KG1 (cell line): ENCODE measurements around the gene PARP3.
"Not testable (repeated sequence)": the region's sequence is repeated elsewhere in the genome, so short reads cannot be mapped to it uniquely, and the experiment has no call there.

Experiments used
- DNase-seq: peaks from one replicate; lab custom pipeline; 2025; lab: John Stamatoyannopoulos, UW

PARP3 gene

GRCh38 chr3:51941798-51942602 is at the start of gene PARP3, which contains the start of gene RRP9:
Gene PARP3, plus strand, starts transcription at chr3:51942363. Its CDS starts 993 bp downstream, at chr3:51943356.
Gene RRP9, minus strand, starts transcription at chr3:51941904. Its CDS starts 37 bp downstream, at chr3:51941867.
- peak; percentile 99 for DNase-seq

- DNase-seq: no peak
These were observed 47.8 kb upstream of the PARP3 start for GRCh38 chr3:51894391-51894790.

- no peak for DNase-seq
These were observed 47.2 kb upstream of the PARP3 start for GRCh38 chr3:51894939-51895338.

- DNase-seq: no peak
These were observed 45.4 kb upstream of the PARP3 start for GRCh38 chr3:51896607-51897305.

- no peak for DNase-seq
These were observed 44.8 kb upstream of the PARP3 start for GRCh38 chr3:51897391-51897790.

- DNase-seq: not testable (repeated sequence)
These were observed 42.1 kb upstream of the PARP3 start for GRCh38 chr3:51900043-51900442.

GRCh38 chr3:51902361-51902760 is 39.8 kb upstream of the PARP3 start:
- DNase-seq: not testable (repeated sequence)

GRCh38 chr3:51904034-51904823 is 37.9 kb upstream of the PARP3 start:
- no peak for DNase-seq

- no peak for DNase-seq
These were observed 34.1 kb upstream of the PARP3 start for GRCh38 chr3:51908026-51908425.

GRCh38 chr3:51916418-51916817 is 25.7 kb upstream of the PARP3 start:
- no peak for DNase-seq

GRCh38 chr3:51921081-51921578 is 21.0 kb upstream of the PARP3 start:
- no peak for DNase-seq

- no peak for DNase-seq
These were observed 14.8 kb upstream of the PARP3 start for GRCh38 chr3:51927061-51927977.

GRCh38 chr3:51928438-51928837 is 13.7 kb upstream of the PARP3 start:
- no peak for DNase-seq

GRCh38 chr3:51928981-51929380 is 13.2 kb upstream of the PARP3 start:
- DNase-seq: not testable (repeated sequence)

- no peak for DNase-seq
These were observed 12.7 kb upstream of the PARP3 start for GRCh38 chr3:51929420-51930003.

GRCh38 chr3:51930439-51930838 is 11.7 kb upstream of the PARP3 start:
- no peak for DNase-seq

GRCh38 chr3:51931756-51932155 is 10.4 kb upstream of the PARP3 start:
- DNase-seq: no peak

- no peak for DNase-seq
These were observed 9.4 kb upstream of the PARP3 start for GRCh38 chr3:51932471-51933370.

- DNase-seq: no peak
These were observed 8.6 kb upstream of the PARP3 start for GRCh38 chr3:51933471-51934138.
